Measurements from ENCODE around the gene NLRP3.
A peak's percentile ranks its signal among the peaks of the same experiment; 100 is the strongest.
"Not testable (repeated sequence)": the region's sequence is repeated elsewhere in the genome, so short reads cannot be mapped to it uniquely, and the experiment has no call there.

The NLRP3 gene

GRCh38 chr1:247472035-247472434, 56.1 kb downstream of the NLRP3 start:
- DNase-seq = no peak

- no peak for DNase-seq
Measured at GRCh38 chr1:247474367-247474766, 58.4 kb downstream of the NLRP3 start.

GRCh38 chr1:247475793-247476192, 59.8 kb downstream of the NLRP3 start:
- no peak for DNase-seq

GRCh38 chr1:247476328-247477058, 60.5 kb downstream of the NLRP3 start:
- DNase-seq = not testable (repeated sequence)

GRCh38 chr1:247482747-247483146, 66.8 kb downstream of the NLRP3 start:
- DNase-seq = no peak

GRCh38 chr1:247487057-247487456, 71.1 kb downstream of the NLRP3 start:
- peak; percentile 5 for DNase-seq

GRCh38 chr1:247491328-247491727, 75.4 kb downstream of the NLRP3 start:
- DNase-seq = no peak

- no peak for DNase-seq
Measured at GRCh38 chr1:247493106-247493505, 77.1 kb downstream of the NLRP3 start.

- DNase-seq = no peak
Measured at GRCh38 chr1:247494767-247495166, 78.8 kb downstream of the NLRP3 start.

- no peak for DNase-seq
Measured at GRCh38 chr1:247496581-247497285, 80.8 kb downstream of the NLRP3 start.

Measured in activated effector memory CD4-positive, alpha-beta T cell treated with Interleukin-2 at 50 U/mL for 16 hours (primary cell).